ENCODE data around the gene OLR1.

GRCh38 chr12:10131111-10131690 lies 40.7 kb downstream of the OLR1 start:
- TF ChIP-seq POLR2A (IDR thresholded peaks at IDR 0.05; ENCODE audit: low read length) (no peak), GATA1 (IDR thresholded peaks at IDR 0.05; ENCODE audit: low read depth, low read length) (no peak)

All from erythroblast (primary cell).